ENCODE measurements around the gene FRA10AC1. TPM values are rescaled to one million over a fixed set of nuclear protein-coding genes. Genes with fewer than 3 reads are reported as not detected.

The FRA10AC1 gene
- total and polyA plus RNA-seq, 2 of the 13 experiments (the other 11 are each of a cell fraction or from before 2014, with no cell fraction given) = 5.3 to 7.4 TPM

DNA sequence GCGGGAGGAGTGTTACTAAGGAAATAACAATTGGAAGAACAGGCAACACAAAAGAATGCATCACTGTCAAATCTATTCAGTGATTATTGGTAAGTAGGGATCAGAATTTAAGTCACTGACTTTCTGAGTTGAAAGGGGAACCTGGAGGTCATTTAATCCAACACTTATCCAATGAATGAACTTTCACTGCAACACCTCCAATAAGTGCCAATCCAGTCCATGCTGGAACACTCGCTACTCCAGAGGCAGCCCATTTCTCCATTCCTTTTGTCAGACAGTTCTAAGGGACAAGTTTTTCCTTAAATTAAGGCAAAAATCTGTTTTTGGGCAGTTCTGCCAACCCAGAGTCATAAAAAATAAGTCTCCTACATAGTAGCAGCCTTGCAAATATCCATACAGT is 29.5 kb downstream of the FRA10AC1 start:
- H2AFZ ChIP-seq (ENCODE audit: low read length) = no peak overlapping the region
- in situ Hi-C loops (cut with HindIII; ENCODE audit: extremely low pct_ligation_motif_present, low pct_unique_long_range_greater_than_20kb) (no loop called here), intact Hi-C loops (cut with micrococcal nuclease; ENCODE audit: unreplicated experiment) (loop anchor here (5.0 kb wide), 1 partner anchor 71 kb away; the partner anchor contains the start of gene RBP4)
- CTCF ChIA-PET (ENCODE audit: low intra/inter-chr PET ratio, low total read pairs) = no interaction called here
- H3K27me3 ChIP-seq (ENCODE audit: control insufficient read depth in 1 of 2, insufficient read depth in 2 of 2, low read length in 2 of 2) = no peaks in the 10 kb centered on the region
- H3K9ac ChIP-seq (ENCODE audit: insufficient read depth, low read depth, low read length) = no peak overlapping the region
- no peaks in the 10 kb centered on the region for H4K20me1 ChIP-seq (ENCODE audit: insufficient read depth, low read length)
- no peak for TF ChIP-seq ZNF260 (CRISPR knock-in tag; IDR thresholded peaks at IDR 0.05; ENCODE audit: borderline replicate concordance, low read depth)
- no peak for TF ChIP-seq ZNF766 (CRISPR knock-in tag; IDR thresholded peaks at IDR 0.05; ENCODE audit: borderline replicate concordance)
- H3K36me3 ChIP-seq (replicated peaks in 1 of 2; ENCODE audit: control insufficient read depth in 1 of 2, insufficient read depth in 2 of 2, low read length in 2 of 2) = peaks cover 5 to 24% of the 10 kb centered on the region in 2 experiments; a peak in 3 of 5 replicates
- FAIRE-seq (no peak), ATAC-seq (no peak), DNase-seq (ENCODE audit: low spot score) (no peak)
- H3K4me3 ChIP-seq (replicated peaks in 1 of 3; ENCODE audit: insufficient read depth in 1 of 3, low read depth in 2 of 3, low read length in 3 of 3) = no peak overlapping the region
- BruUV-seq (replicated peaks) = no TSS peak
- H3K4me2 ChIP-seq (ENCODE audit: low read depth, low read length) = no peak overlapping the region
- H3K4me1 ChIP-seq (ENCODE audit: insufficient read depth, low read length) = peaks cover 35% of the 10 kb centered on the region
- peak overlapping the region; percentile 48 for H3K27ac ChIP-seq (ENCODE audit: extremely low read length, insufficient read depth, low read length)
- WGBS (ENCODE audit: low lambda C conversion rate) = 97% methylated on average over 2 of the region's 2 CpGs
- no peaks in the 10 kb centered on the region for H3K79me2 ChIP-seq (ENCODE audit: insufficient read depth, low read length)
- no peaks in the 10 kb centered on the region for H3K9me3 ChIP-seq (ENCODE audit: low read length)
- POLR2A ChIA-PET = no interaction called here

DNA sequence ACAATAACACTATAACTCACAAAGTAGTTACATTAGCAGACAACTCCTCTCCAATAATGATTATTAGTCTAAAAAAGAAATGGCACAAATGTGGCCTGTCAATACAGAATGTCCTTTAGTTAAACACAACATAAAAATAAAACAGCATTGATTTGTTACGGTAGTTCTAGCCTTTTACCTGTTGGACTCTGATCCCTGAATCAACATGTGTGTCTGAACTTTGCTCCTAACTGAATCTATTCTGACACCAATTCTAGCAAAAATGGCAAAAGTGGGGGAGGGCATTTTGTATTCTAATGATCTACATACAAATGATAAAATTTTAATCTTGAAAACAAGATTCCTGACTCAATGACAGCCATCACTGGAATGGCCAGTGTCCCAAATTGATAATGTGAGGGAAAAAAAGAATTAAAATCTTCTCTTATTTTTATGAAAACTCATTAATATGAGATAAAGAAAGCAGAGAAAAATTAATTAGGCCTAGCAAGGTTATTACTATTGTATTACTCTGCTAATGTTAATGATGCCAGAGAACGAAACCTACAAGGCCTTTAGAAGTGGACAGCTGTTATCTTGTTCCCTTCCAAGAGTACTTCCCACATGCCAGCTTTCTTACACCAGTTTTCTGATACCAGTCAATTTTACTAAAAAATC is 30.2 kb downstream of the FRA10AC1 start:
- Histone ChIP-seq H3K36me3 (replicated peaks in 1 of 2; ENCODE audit: control insufficient read depth in 1 of 2, insufficient read depth in 2 of 2, low read length in 2 of 2) (peaks cover 3 to 23% of the 10 kb centered on the region in 2 experiments; a peak in 3 of 5 replicates), H3K79me2 (ENCODE audit: insufficient read depth, low read length) (no peaks in the 10 kb centered on the region), H3K4me3 (replicated peaks in 1 of 3; ENCODE audit: insufficient read depth in 1 of 3, low read depth in 2 of 3, low read length in 3 of 3) (no peak overlapping the region), H3K4me2 (ENCODE audit: low read depth, low read length) (peak overlapping the region; percentile 57), H3K9ac (ENCODE audit: insufficient read depth, low read depth, low read length) (no peak overlapping the region), H3K27ac (ENCODE audit: extremely low read length, insufficient read depth, low read length) (peak overlapping the region; percentile 48), H3K4me1 (ENCODE audit: insufficient read depth, low read length) (peaks cover 35% of the 10 kb centered on the region), H2AFZ (ENCODE audit: low read length) (no peak overlapping the region), H3K9me3 (ENCODE audit: low read length) (no peaks in the 10 kb centered on the region), H4K20me1 (ENCODE audit: insufficient read depth, low read length) (no peaks in the 10 kb centered on the region), H3K27me3 (ENCODE audit: control insufficient read depth in 1 of 2, insufficient read depth in 2 of 2, low read length in 2 of 2) (no peaks in the 10 kb centered on the region)
- intact Hi-C loops (cut with micrococcal nuclease; ENCODE audit: unreplicated experiment) = loop anchor here (5.0 kb wide), 1 partner anchor 70 kb away; the partner anchor contains the start of gene RBP4
- FAIRE-seq (peak; percentile 58), DNase-seq (ENCODE audit: low spot score) (peak; percentile 61), ATAC-seq (no peak; the same call in 2 of the 3 replicates)
- ChIA-PET POLR2A (interaction anchor here (1.6 kb wide), 1 partner anchor 72 kb away, joined by 6 read pairs; no protein-coding TSS in a partner anchor), CTCF (ENCODE audit: low intra/inter-chr PET ratio, low total read pairs) (no interaction called here)
- no TSS peak for BruUV-seq (replicated peaks)
- 47% methylated on average over 2 of the region's 2 CpGs for WGBS (ENCODE audit: low lambda C conversion rate)
- in situ Hi-C loops (cut with HindIII; ENCODE audit: extremely low pct_ligation_motif_present, low pct_unique_long_range_greater_than_20kb) = no loop called here
- TF ChIP-seq SUZ12 (IDR thresholded peaks at IDR 0.05; ENCODE audit: low read depth, low read length) (no peak), SIN3B (IDR thresholded peaks at IDR 0.05; ENCODE audit: low read length) (no peak), KLF15 (CRISPR knock-in tag; IDR thresholded peaks at IDR 0.05; ENCODE audit: borderline replicate concordance) (no peak), MED13 (CRISPR knock-in tag; IDR thresholded peaks at IDR 0.05) (no peak), RARA (CRISPR knock-in tag; IDR thresholded peaks at IDR 0.05) (peak; percentile 57), FOXJ3 (CRISPR knock-in tag; IDR thresholded peaks at IDR 0.05; ENCODE audit: borderline replicate concordance) (peak; percentile 38; the same call in 1 of the 2 replicates)
- TF ChIP-seq, protein P1, sequence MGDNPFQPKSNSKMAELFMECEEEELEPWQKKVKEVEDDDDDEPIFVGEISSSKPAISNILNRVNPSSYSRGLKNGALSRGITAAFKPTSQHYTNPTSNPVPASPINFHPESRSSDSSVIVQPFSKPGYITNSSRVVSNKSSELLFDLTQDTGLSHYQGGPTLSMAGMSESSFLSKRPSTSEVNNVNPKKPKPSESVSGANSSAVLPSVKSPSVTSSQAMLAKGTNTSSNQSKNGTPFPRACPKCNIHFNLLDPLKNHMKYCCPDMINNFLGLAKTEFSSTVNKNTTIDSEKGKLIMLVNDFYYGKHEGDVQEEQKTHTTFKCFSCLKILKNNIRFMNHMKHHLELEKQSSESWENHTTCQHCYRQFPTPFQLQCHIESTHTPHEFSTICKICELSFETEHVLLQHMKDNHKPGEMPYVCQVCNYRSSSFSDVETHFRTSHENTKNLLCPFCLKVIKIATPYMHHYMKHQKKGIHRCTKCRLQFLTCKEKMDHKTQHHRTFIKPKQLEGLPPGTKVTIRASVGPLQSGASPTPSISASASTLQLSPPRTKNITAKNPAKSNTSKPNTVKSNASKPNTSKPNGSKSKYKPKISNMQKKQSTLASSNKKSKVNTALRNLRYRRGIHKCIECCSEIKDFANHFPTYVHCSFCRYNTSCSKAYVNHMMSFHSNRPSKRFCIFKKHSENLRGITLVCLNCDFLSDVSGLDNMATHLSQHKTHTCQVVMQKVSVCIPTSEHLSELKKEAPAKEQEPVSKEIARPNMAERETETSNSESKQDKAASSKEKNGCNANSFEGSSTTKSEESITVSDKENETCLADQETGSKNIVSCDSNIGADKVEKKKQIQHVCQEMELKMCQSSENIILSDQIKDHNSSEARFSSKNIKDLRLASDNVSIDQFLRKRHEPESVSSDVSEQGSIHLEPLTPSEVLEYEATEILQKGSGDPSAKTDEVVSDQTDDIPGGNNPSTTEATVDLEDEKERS (CRISPR knock-in tag; IDR thresholded peaks at IDR 0.05) = no peak
- TF ChIP-seq, protein P2, sequence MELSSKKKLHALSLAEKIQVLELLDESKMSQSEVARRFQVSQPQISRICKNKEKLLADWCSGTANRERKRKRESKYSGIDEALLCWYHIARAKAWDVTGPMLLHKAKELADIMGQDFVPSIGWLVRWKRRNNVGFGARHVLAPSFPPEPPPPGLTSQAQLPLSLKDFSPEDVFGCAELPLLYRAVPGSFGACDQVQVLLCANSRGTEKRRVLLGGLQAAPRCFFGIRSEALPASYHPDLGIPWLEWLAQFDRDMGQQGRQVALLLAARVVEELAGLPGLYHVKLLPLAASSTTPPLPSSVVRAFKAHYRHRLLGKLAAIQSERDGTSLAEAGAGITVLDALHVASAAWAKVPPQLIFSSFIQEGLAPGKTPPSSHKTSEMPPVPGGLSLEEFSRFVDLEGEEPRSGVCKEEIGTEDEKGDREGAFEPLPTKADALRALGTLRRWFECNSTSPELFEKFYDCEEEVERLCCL (CRISPR knock-in tag; IDR thresholded peaks at IDR 0.05; ENCODE audit: borderline replicate concordance) = no peak
- TF ChIP-seq, protein P3, sequence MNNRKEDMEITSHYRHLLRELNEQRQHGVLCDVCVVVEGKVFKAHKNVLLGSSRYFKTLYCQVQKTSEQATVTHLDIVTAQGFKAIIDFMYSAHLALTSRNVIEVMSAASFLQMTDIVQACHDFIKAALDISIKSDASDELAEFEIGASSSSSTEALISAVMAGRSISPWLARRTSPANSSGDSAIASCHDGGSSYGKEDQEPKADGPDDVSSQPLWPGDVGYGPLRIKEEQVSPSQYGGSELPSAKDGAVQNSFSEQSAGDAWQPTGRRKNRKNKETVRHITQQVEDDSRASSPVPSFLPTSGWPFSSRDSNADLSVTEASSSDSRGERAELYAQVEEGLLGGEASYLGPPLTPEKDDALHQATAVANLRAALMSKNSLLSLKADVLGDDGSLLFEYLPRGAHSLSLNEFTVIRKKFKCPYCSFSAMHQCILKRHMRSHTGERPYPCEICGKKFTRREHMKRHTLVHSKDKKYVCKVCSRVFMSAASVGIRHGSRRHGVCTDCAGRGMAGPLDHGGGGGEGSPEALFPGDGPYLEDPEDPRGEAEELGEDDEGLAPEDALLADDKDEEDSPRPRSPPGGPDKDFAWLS (CRISPR knock-in tag; IDR thresholded peaks at IDR 0.05; ENCODE audit: borderline replicate concordance) = no peak

Data from HepG2 (cell line).